Measurements from ENCODE around the gene S1PR2.
"Not testable (repeated sequence)": the region's sequence is repeated elsewhere in the genome, so short reads cannot be mapped to it uniquely, and the experiment has no call there.

S1PR2 gene

DNA sequence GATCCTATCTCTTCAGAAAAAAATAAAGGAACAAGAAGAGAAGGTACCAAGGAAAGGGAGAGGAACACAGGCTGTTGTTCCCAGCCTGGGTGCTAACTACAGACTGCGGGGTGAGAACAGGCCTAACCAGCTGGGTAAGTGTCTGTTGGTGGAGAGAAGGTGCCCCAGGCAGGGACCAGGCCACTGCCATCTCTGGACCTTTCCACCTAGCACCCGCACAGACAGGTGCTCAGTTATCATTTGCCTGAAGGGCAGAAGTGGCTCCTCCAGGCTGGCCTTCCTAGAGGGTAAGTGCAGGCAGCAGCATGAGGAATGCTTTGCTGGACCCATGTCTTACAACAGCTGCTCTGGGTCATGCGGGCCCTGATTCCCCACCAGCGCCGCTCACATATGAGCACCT is 46.5 kb downstream of the S1PR2 start:
- DNase-seq (ENCODE audit: extremely low read depth, low read depth) = no peak
- TF ChIP-seq, protein P1, sequence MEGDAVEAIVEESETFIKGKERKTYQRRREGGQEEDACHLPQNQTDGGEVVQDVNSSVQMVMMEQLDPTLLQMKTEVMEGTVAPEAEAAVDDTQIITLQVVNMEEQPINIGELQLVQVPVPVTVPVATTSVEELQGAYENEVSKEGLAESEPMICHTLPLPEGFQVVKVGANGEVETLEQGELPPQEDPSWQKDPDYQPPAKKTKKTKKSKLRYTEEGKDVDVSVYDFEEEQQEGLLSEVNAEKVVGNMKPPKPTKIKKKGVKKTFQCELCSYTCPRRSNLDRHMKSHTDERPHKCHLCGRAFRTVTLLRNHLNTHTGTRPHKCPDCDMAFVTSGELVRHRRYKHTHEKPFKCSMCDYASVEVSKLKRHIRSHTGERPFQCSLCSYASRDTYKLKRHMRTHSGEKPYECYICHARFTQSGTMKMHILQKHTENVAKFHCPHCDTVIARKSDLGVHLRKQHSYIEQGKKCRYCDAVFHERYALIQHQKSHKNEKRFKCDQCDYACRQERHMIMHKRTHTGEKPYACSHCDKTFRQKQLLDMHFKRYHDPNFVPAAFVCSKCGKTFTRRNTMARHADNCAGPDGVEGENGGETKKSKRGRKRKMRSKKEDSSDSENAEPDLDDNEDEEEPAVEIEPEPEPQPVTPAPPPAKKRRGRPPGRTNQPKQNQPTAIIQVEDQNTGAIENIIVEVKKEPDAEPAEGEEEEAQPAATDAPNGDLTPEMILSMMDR (IDR thresholded peaks at IDR 0.05; ENCODE audit: low read depth, low read length) = no peak

DNA sequence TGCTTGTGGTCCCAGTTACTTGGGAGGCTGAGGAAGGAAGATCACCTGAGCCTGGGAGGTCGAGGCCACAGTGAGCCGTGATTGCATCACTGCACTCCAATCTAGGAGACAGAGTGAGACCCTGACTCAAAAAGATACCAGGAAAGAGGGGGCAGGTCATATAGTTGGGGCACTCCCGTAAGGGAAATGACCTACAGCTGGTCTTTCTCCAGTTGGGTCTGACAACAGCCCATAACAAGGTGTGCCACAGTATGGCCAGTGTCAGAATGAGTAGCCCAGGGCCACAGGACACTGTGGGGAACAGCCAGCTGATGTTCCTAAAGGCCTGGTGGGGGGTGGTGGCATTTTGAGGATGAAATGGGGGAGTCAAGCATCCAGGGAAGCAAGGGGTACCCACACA is 47.2 kb downstream of the S1PR2 start:
- TF ChIP-seq, protein P1 (IDR thresholded peaks at IDR 0.05; ENCODE audit: low read depth, low read length) = no peak
- DNase-seq (ENCODE audit: extremely low read depth, low read depth) = no peak

GRCh38 chr19:10182847-10183246 is 48.3 kb downstream of the S1PR2 start:
- TF ChIP-seq, protein P1 (IDR thresholded peaks at IDR 0.05; ENCODE audit: low read depth, low read length) = no peak
- DNase-seq (ENCODE audit: extremely low read depth, low read depth) = no peak

- TF ChIP-seq, protein P1 (IDR thresholded peaks at IDR 0.05; ENCODE audit: low read depth, low read length) = no peak
- no peak for DNase-seq (ENCODE audit: extremely low read depth, low read depth)
These were observed 49.1 kb downstream of the S1PR2 start for GRCh38 chr19:10182076-10182475.

DNA sequence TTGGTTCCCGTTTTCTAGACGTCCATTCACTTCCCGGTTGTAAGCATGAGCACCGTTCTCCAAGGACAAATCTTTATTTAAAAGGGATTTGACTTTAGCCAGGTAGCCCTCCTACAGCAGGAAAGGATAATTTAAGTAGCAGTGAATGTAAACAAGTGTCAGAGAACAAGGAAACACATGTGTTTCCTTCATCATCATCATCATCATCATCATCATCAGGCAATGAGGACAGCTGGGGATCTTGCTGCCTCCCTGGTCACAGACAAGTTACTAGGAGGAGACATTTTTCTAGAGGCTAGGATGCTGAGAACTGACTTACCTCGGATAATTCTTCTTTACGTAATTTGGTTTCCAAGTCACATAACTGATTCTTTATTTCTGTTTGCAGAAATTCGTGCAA is 50.7 kb downstream of the S1PR2 start:
- DNase-seq (ENCODE audit: extremely low read depth, low read depth) = no peak
- TF ChIP-seq, protein P1 (IDR thresholded peaks at IDR 0.05; ENCODE audit: low read depth, low read length) = no peak

DNA sequence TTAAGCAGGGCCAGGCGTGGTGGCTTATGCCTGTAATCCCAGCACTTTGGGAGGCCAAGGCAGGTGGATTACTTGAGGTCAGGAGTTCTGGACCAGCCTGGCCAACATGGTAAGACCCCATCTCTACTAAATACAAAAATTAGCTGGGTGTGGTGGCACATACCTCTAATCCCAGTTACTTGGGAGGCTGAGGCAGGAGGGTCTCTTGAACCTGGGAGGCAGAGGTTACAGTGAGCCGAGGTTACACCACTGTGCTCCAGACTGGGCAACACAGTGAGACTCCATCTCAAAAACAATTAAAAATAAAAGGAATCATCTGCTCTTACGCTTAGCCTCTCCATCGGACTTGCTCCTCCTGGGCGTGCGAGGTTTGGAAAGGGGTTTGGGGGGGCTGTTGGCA is 51.1 kb downstream of the S1PR2 start:
- DNase-seq (ENCODE audit: extremely low read depth, low read depth) = not testable (repeated sequence)

GRCh38 chr19:10173527-10173926 is 57.6 kb downstream of the S1PR2 start:
- TF ChIP-seq, protein P1 (IDR thresholded peaks at IDR 0.05; ENCODE audit: low read depth, low read length) = no peak
- no peak for DNase-seq (ENCODE audit: extremely low read depth, low read depth)

Data from AG09319 (cell line).